ENCODE data around the gene TXK. TPM values are rescaled to one million over a fixed set of nuclear protein-coding genes. Genes with fewer than 3 reads are reported as not detected.

Gene TXK
- total and polyA plus RNA-seq, 2 experiments from 2014 or later: 0.14 to 0.40 TPM

DNA sequence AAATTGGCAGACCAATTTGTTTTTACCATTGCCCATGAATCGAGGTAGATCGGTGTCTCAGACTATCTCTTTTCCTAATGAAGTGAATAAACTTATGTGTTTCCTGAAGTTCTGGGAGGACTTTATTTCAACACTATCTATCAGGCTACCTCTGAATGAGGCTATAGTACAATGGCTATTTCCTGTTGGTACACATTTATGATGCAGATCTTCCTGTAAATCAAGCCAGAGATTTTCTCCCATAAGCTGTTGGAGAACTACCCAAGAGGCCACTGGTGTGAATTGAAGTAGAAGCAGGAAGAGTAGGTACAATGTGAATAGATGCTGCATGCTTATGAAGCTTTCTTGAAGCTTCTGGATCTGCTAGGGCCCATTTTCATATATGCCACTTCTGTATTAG is 16.0 kb downstream of the TXK start:
- Histone ChIP-seq H3K36me3 (ENCODE audit: insufficient read depth) (no peaks in the 10 kb centered on the region), H3K27ac (ENCODE audit: low read depth) (no peak overlapping the region), H2AFZ (no peak overlapping the region), H3K27me3 (ENCODE audit: insufficient read depth) (no peaks in the 10 kb centered on the region), H3K4me1 (ENCODE audit: insufficient read depth) (peaks cover 5% of the 10 kb centered on the region), H3K4me2 (no peak overlapping the region), H4K20me1 (replicated peaks; ENCODE audit: insufficient read depth) (no peaks in the 10 kb centered on the region), H3K4me3 (no peak overlapping the region), H3F3A (replicated peaks; ENCODE audit: low read depth) (no peaks in the 10 kb centered on the region), H3K79me2 (replicated peaks; ENCODE audit: insufficient read depth) (no peaks in the 10 kb centered on the region), H3K9me2 (ENCODE audit: insufficient read depth) (no peaks in the 10 kb centered on the region)
- H3K27ac Mint-ChIP-seq: no peak overlapping the region
- no peak overlapping the region for H3K4me3 Mint-ChIP-seq
- peaks cover 2% of the 10 kb centered on the region for H3K27me3 Mint-ChIP-seq (ENCODE audit: insufficient read depth, low read depth, poor library complexity)
- TF ChIP-seq POLR2AphosphoS5 (IDR thresholded peaks at IDR 0.05; ENCODE audit: low read depth) (no peak), EZH2 (IDR thresholded peaks at IDR 0.05; ENCODE audit: low read depth, unreplicated experiment) (no peak), CREB1 (CRISPR knock-in tag; IDR thresholded peaks at IDR 0.05; ENCODE audit: low read depth) (no peak), JUNB (IDR thresholded peaks at IDR 0.05; ENCODE audit: unreplicated experiment) (no peak), ZNF114 (CRISPR knock-in tag; IDR thresholded peaks at IDR 0.05) (no peak), NANOG (IDR thresholded peaks at IDR 0.05; ENCODE audit: borderline replicate concordance) (no peak), EZH2phosphoT487 (IDR thresholded peaks at IDR 0.05; ENCODE audit: unreplicated experiment) (no peak), ZNF331 (CRISPR knock-in tag; IDR thresholded peaks at IDR 0.05; ENCODE audit: low read depth) (no peak), STAT1 (IDR thresholded peaks at IDR 0.05; ENCODE audit: unreplicated experiment) (no peak)
- TF ChIP-seq, protein P1, sequence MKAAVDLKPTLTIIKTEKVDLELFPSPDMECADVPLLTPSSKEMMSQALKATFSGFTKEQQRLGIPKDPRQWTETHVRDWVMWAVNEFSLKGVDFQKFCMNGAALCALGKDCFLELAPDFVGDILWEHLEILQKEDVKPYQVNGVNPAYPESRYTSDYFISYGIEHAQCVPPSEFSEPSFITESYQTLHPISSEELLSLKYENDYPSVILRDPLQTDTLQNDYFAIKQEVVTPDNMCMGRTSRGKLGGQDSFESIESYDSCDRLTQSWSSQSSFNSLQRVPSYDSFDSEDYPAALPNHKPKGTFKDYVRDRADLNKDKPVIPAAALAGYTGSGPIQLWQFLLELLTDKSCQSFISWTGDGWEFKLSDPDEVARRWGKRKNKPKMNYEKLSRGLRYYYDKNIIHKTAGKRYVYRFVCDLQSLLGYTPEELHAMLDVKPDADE (IDR thresholded peaks at IDR 0.05): no peak
- TF ChIP-seq, protein P2, sequence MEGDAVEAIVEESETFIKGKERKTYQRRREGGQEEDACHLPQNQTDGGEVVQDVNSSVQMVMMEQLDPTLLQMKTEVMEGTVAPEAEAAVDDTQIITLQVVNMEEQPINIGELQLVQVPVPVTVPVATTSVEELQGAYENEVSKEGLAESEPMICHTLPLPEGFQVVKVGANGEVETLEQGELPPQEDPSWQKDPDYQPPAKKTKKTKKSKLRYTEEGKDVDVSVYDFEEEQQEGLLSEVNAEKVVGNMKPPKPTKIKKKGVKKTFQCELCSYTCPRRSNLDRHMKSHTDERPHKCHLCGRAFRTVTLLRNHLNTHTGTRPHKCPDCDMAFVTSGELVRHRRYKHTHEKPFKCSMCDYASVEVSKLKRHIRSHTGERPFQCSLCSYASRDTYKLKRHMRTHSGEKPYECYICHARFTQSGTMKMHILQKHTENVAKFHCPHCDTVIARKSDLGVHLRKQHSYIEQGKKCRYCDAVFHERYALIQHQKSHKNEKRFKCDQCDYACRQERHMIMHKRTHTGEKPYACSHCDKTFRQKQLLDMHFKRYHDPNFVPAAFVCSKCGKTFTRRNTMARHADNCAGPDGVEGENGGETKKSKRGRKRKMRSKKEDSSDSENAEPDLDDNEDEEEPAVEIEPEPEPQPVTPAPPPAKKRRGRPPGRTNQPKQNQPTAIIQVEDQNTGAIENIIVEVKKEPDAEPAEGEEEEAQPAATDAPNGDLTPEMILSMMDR (conservative IDR thresholded peaks at IDR 0.05; ENCODE audit: low read depth in 2 of 2): no peak
- TF ChIP-seq, protein P3, sequence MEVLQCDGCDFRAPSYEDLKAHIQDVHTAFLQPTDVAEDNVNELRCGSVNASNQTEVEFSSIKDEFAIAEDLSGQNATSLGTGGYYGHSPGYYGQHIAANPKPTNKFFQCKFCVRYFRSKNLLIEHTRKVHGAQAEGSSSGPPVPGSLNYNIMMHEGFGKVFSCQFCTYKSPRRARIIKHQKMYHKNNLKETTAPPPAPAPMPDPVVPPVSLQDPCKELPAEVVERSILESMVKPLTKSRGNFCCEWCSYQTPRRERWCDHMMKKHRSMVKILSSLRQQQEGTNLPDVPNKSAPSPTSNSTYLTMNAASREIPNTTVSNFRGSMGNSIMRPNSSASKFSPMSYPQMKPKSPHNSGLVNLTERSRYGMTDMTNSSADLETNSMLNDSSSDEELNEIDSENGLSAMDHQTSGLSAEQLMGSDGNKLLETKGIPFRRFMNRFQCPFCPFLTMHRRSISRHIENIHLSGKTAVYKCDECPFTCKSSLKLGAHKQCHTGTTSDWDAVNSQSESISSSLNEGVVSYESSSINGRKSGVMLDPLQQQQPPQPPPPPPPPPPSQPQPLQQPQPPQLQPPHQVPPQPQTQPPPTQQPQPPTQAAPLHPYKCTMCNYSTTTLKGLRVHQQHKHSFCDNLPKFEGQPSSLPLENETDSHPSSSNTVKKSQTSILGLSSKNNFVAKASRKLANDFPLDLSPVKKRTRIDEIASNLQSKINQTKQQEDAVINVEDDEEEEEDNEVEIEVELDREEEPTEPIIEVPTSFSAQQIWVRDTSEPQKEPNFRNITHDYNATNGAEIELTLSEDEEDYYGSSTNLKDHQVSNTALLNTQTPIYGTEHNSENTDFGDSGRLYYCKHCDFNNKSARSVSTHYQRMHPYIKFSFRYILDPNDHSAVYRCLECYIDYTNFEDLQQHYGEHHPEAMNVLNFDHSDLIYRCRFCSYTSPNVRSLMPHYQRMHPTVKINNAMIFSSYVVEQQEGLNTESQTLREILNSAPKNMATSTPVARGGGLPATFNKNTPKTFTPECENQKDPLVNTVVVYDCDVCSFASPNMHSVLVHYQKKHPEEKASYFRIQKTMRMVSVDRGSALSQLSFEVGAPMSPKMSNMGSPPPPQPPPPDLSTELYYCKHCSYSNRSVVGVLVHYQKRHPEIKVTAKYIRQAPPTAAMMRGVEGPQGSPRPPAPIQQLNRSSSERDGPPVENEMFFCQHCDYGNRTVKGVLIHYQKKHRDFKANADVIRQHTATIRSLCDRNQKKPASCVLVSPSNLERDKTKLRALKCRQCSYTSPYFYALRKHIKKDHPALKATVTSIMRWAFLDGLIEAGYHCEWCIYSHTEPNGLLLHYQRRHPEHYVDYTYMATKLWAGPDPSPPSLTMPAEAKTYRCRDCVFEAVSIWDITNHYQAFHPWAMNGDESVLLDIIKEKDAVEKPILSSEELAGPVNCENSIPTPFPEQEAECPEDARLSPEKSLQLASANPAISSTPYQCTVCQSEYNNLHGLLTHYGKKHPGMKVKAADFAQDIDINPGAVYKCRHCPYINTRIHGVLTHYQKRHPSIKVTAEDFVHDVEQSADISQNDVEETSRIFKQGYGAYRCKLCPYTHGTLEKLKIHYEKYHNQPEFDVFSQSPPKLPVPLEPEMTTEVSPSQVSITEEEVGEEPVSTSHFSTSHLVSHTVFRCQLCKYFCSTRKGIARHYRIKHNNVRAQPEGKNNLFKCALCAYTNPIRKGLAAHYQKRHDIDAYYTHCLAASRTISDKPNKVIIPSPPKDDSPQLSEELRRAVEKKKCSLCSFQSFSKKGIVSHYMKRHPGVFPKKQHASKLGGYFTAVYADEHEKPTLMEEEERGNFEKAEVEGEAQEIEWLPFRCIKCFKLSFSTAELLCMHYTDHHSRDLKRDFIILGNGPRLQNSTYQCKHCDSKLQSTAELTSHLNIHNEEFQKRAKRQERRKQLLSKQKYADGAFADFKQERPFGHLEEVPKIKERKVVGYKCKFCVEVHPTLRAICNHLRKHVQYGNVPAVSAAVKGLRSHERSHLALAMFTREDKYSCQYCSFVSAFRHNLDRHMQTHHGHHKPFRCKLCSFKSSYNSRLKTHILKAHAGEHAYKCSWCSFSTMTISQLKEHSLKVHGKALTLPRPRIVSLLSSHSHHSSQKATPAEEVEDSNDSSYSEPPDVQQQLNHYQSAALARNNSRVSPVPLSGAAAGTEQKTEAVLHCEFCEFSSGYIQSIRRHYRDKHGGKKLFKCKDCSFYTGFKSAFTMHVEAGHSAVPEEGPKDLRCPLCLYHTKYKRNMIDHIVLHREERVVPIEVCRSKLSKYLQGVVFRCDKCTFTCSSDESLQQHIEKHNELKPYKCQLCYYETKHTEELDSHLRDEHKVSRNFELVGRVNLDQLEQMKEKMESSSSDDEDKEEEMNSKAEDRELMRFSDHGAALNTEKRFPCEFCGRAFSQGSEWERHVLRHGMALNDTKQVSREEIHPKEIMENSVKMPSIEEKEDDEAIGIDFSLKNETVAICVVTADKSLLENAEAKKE (CRISPR knock-in tag; IDR thresholded peaks at IDR 0.05): no peak
- TF ChIP-seq, protein P4, sequence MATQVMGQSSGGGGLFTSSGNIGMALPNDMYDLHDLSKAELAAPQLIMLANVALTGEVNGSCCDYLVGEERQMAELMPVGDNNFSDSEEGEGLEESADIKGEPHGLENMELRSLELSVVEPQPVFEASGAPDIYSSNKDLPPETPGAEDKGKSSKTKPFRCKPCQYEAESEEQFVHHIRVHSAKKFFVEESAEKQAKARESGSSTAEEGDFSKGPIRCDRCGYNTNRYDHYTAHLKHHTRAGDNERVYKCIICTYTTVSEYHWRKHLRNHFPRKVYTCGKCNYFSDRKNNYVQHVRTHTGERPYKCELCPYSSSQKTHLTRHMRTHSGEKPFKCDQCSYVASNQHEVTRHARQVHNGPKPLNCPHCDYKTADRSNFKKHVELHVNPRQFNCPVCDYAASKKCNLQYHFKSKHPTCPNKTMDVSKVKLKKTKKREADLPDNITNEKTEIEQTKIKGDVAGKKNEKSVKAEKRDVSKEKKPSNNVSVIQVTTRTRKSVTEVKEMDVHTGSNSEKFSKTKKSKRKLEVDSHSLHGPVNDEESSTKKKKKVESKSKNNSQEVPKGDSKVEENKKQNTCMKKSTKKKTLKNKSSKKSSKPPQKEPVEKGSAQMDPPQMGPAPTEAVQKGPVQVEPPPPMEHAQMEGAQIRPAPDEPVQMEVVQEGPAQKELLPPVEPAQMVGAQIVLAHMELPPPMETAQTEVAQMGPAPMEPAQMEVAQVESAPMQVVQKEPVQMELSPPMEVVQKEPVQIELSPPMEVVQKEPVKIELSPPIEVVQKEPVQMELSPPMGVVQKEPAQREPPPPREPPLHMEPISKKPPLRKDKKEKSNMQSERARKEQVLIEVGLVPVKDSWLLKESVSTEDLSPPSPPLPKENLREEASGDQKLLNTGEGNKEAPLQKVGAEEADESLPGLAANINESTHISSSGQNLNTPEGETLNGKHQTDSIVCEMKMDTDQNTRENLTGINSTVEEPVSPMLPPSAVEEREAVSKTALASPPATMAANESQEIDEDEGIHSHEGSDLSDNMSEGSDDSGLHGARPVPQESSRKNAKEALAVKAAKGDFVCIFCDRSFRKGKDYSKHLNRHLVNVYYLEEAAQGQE (IDR thresholded peaks at IDR 0.05; ENCODE audit: unreplicated experiment): no peak
- H3K9me3 Mint-ChIP-seq: no peaks in the 10 kb centered on the region
- H3K4me1 Mint-ChIP-seq: peaks cover 14% of the 10 kb centered on the region
- ATAC-seq (no peak), DNase-seq (ENCODE audit: low spot score) (no peak)
- no peaks in the 10 kb centered on the region for H3K36me3 Mint-ChIP-seq (ENCODE audit: low read depth)

All from GM23338 (cell line).